GM12878 (cell line): ENCODE results near the gene KLC4. TPM values are rescaled to one million over a fixed set of nuclear protein-coding genes. Genes with fewer than 3 reads are reported as not detected.

Experiments used
- polyA plus RNA-seq, 11 experiments: library from polyadenylated mRNA; depleted of rRNA in 4 of 11; unstranded in 6 of 11; stranded (reverse) in 5 of 11; fragments of >200 nt; fragmentation: Nextera tagmentation in 4 of 11; fragmentation: Illumina TruSeq in 1 of 11; extraction: Ambion mirVana in 4 of 11; extraction: Trizol in 1 of 11; gene quantifications; 1 replicate in 1 of 11; 2 replicates in 10 of 11; pipeline versions ENCODE4 v1.2.1 to v1.2.3, GENCODE V29; 2011 to 2016; ENCODE audit warnings: inconsistent platforms in 2 of 11, missing spikeins in 2 of 11, low read depth in 1 of 11
- total RNA-seq, 4 experiments: library from RNA; depleted of rRNA in 3 of 4; stranded (reverse); fragments of >200 nt in 3 of 4; fragmentation: Illumina TruSeq in 1 of 4; extraction: Trizol in 1 of 4; gene quantifications; 2 replicates each; pipeline versions ENCODE4 v1.2.1 to v1.2.3, GENCODE V29; 2013 to 2021

Gene KLC4
- total and polyA plus RNA-seq, 10 of the 15 experiments (the other 5 are each of a cell fraction or from before 2014, with no cell fraction given): 0.90 to 13.4 (median 6.9) TPM

Other genes with a start within 250 kb of the KLC4 start
Only the 7 nearest of the 18 such genes appear.
- 34.3 and 36.2 TPM in 2 replicates for gene PPP2R5D, start 75.1 kb upstream of the KLC4 start, total RNA-seq (2014; rRNA removed)
- 23.8 and 24.7 TPM in 2 replicates for gene PPP2R5D, start 75.1 kb upstream of the KLC4 start, total RNA-seq (2014; rRNA removed; fragmentation: Illumina TruSeq; extraction: Trizol)
- gene PPP2R5D, start 75.1 kb upstream of the KLC4 start, total RNA-seq (2021): 29.5 and 31.0 TPM in 2 replicates
- gene PPP2R5D, start 75.1 kb upstream of the KLC4 start, polyA plus RNA-seq (2011; rRNA removed): 35.4 and 56.0 TPM in 2 replicates
- gene PPP2R5D, start 75.1 kb upstream of the KLC4 start, polyA plus RNA-seq (2014; fragmentation: Illumina TruSeq; extraction: Trizol): 59.0 and 68.0 TPM in 2 replicates
- gene PPP2R5D, start 75.1 kb upstream of the KLC4 start, polyA plus RNA-seq (2014; fragmentation: Nextera tagmentation; extraction: Ambion mirVana): 1 to 10 TPM; 1.5 to 1.6 TPM
- gene PPP2R5D, start 75.1 kb upstream of the KLC4 start, polyA plus RNA-seq (2014; rRNA removed): 29.4 and 29.7 TPM in 2 replicates
- gene PPP2R5D, start 75.1 kb upstream of the KLC4 start, polyA plus RNA-seq (2016; fragmentation: Nextera tagmentation; extraction: Ambion mirVana): 10 to 100 TPM; 42.6 to 43.4 TPM
- gene MEA1, start 45.7 kb upstream of the KLC4 start, total RNA-seq (2014; rRNA removed): 69.3 and 75.6 TPM in 2 replicates
- 100 and 102 TPM in 2 replicates for gene MEA1, start 45.7 kb upstream of the KLC4 start, total RNA-seq (2014; rRNA removed; fragmentation: Illumina TruSeq; extraction: Trizol)
- 53.2 and 59.1 TPM in 2 replicates for gene MEA1, start 45.7 kb upstream of the KLC4 start, total RNA-seq (2021)
- 67.7 and 87.3 TPM in 2 replicates for gene MEA1, start 45.7 kb upstream of the KLC4 start, polyA plus RNA-seq (2011; rRNA removed)
- gene MEA1, start 45.7 kb upstream of the KLC4 start, polyA plus RNA-seq (2014; fragmentation: Illumina TruSeq; extraction: Trizol): 97.2 and 113 TPM in 2 replicates
- 100 to 1,000 TPM in 1 of 2 experiments, 10 to 100 TPM in 1; 90.7 to 105 TPM for gene MEA1, start 45.7 kb upstream of the KLC4 start, polyA plus RNA-seq (2014; fragmentation: Nextera tagmentation; extraction: Ambion mirVana)
- gene MEA1, start 45.7 kb upstream of the KLC4 start, polyA plus RNA-seq (2014; rRNA removed): 69.9 and 76.1 TPM in 2 replicates
- 100 to 1,000 TPM; 136 to 148 TPM for gene MEA1, start 45.7 kb upstream of the KLC4 start, polyA plus RNA-seq (2016; fragmentation: Nextera tagmentation; extraction: Ambion mirVana)
- 79.1 and 86.1 TPM in 2 replicates for gene KLHDC3, start 45.4 kb upstream of the KLC4 start, total RNA-seq (2014; rRNA removed)
- gene KLHDC3, start 45.4 kb upstream of the KLC4 start, total RNA-seq (2014; rRNA removed; fragmentation: Illumina TruSeq; extraction: Trizol): 39.6 and 41.8 TPM in 2 replicates
- gene KLHDC3, start 45.4 kb upstream of the KLC4 start, total RNA-seq (2021): 65.7 and 67.2 TPM in 2 replicates
- gene KLHDC3, start 45.4 kb upstream of the KLC4 start, polyA plus RNA-seq (2011; rRNA removed): 33.1 and 53.1 TPM in 2 replicates
- 49.1 and 56.7 TPM in 2 replicates for gene KLHDC3, start 45.4 kb upstream of the KLC4 start, polyA plus RNA-seq (2014; fragmentation: Illumina TruSeq; extraction: Trizol)
- gene KLHDC3, start 45.4 kb upstream of the KLC4 start, polyA plus RNA-seq (2014; fragmentation: Nextera tagmentation; extraction: Ambion mirVana): 1 to 10 TPM; 2.4 to 8.9 TPM
- 54.1 and 57.0 TPM in 2 replicates for gene KLHDC3, start 45.4 kb upstream of the KLC4 start, polyA plus RNA-seq (2014; rRNA removed)
- gene KLHDC3, start 45.4 kb upstream of the KLC4 start, polyA plus RNA-seq (2016; fragmentation: Nextera tagmentation; extraction: Ambion mirVana): 100 to 1,000 TPM in 1 of 2 experiments, 10 to 100 TPM in 1; 99.7 to 102 TPM
- 74.6 and 83.6 TPM in 2 replicates for gene RRP36, start 38.0 kb upstream of the KLC4 start, total RNA-seq (2014; rRNA removed)
- gene RRP36, start 38.0 kb upstream of the KLC4 start, total RNA-seq (2014; rRNA removed; fragmentation: Illumina TruSeq; extraction: Trizol): 74.0 and 83.2 TPM in 2 replicates
- gene RRP36, start 38.0 kb upstream of the KLC4 start, total RNA-seq (2021): 59.8 and 61.7 TPM in 2 replicates
- 43.8 and 44.9 TPM in 2 replicates for gene RRP36, start 38.0 kb upstream of the KLC4 start, polyA plus RNA-seq (2011; rRNA removed)
- gene RRP36, start 38.0 kb upstream of the KLC4 start, polyA plus RNA-seq (2014; fragmentation: Illumina TruSeq; extraction: Trizol): 62.3 and 73.3 TPM in 2 replicates
- 10 to 100 TPM; 17.6 to 34.7 TPM for gene RRP36, start 38.0 kb upstream of the KLC4 start, polyA plus RNA-seq (2014; fragmentation: Nextera tagmentation; extraction: Ambion mirVana)
- gene RRP36, start 38.0 kb upstream of the KLC4 start, polyA plus RNA-seq (2014; rRNA removed): 66.1 and 75.9 TPM in 2 replicates
- 100 to 1,000 TPM; 100 to 101 TPM for gene RRP36, start 38.0 kb upstream of the KLC4 start, polyA plus RNA-seq (2016; fragmentation: Nextera tagmentation; extraction: Ambion mirVana)
- gene CUL7, start 5.8 kb upstream of the KLC4 start, total RNA-seq (2014; rRNA removed): 10.6 and 10.8 TPM in 2 replicates
- gene CUL7, start 5.8 kb upstream of the KLC4 start, total RNA-seq (2014; rRNA removed; fragmentation: Illumina TruSeq; extraction: Trizol): 6.0 TPM in 2 replicates
- gene CUL7, start 5.8 kb upstream of the KLC4 start, total RNA-seq (2021): 15.6 and 15.8 TPM in 2 replicates
- gene CUL7, start 5.8 kb upstream of the KLC4 start, polyA plus RNA-seq (2011; rRNA removed): 9.2 and 18.4 TPM in 2 replicates
- 4.6 and 7.3 TPM in 2 replicates for gene CUL7, start 5.8 kb upstream of the KLC4 start, polyA plus RNA-seq (2014; fragmentation: Illumina TruSeq; extraction: Trizol)
- gene CUL7, start 5.8 kb upstream of the KLC4 start, polyA plus RNA-seq (2014; fragmentation: Nextera tagmentation; extraction: Ambion mirVana): 1 to 10 TPM in 1 of 2 experiments, under 1 TPM in 1; 0.66 to 1.1 TPM
- gene CUL7, start 5.8 kb upstream of the KLC4 start, polyA plus RNA-seq (2014; rRNA removed): 12.8 and 14.1 TPM in 2 replicates
- 10 to 100 TPM; 11.0 to 11.1 TPM for gene CUL7, start 5.8 kb upstream of the KLC4 start, polyA plus RNA-seq (2016; fragmentation: Nextera tagmentation; extraction: Ambion mirVana)
- gene MRPL2, start 197 bp upstream of the KLC4 start, total RNA-seq (2014; rRNA removed): 33.2 and 34.8 TPM in 2 replicates
- 32.7 and 38.6 TPM in 2 replicates for gene MRPL2, start 197 bp upstream of the KLC4 start, total RNA-seq (2014; rRNA removed; fragmentation: Illumina TruSeq; extraction: Trizol)
- gene MRPL2, start 197 bp upstream of the KLC4 start, total RNA-seq (2021): 95.0 and 100 TPM in 2 replicates
- gene MRPL2, start 197 bp upstream of the KLC4 start, polyA plus RNA-seq (2011; rRNA removed): 19.7 and 44.5 TPM in 2 replicates
- 43.1 and 59.7 TPM in 2 replicates for gene MRPL2, start 197 bp upstream of the KLC4 start, polyA plus RNA-seq (2014; fragmentation: Illumina TruSeq; extraction: Trizol)
- 10 to 100 TPM; 29.7 to 42.1 TPM for gene MRPL2, start 197 bp upstream of the KLC4 start, polyA plus RNA-seq (2014; fragmentation: Nextera tagmentation; extraction: Ambion mirVana)
- gene MRPL2, start 197 bp upstream of the KLC4 start, polyA plus RNA-seq (2014; rRNA removed): 56.0 and 56.6 TPM in 2 replicates
- 100 to 1,000 TPM; 120 to 125 TPM for gene MRPL2, start 197 bp upstream of the KLC4 start, polyA plus RNA-seq (2016; fragmentation: Nextera tagmentation; extraction: Ambion mirVana)
- gene PTK7, start 16.7 kb downstream of the KLC4 start, total RNA-seq (2014; rRNA removed): 3.3 and 4.1 TPM in 2 replicates
- gene PTK7, start 16.7 kb downstream of the KLC4 start, total RNA-seq (2014; rRNA removed; fragmentation: Illumina TruSeq; extraction: Trizol): 2.1 and 2.7 TPM in 2 replicates
- 6.2 TPM in 2 replicates for gene PTK7, start 16.7 kb downstream of the KLC4 start, total RNA-seq (2021)
- 10.7 and 14.4 TPM in 2 replicates for gene PTK7, start 16.7 kb downstream of the KLC4 start, polyA plus RNA-seq (2011; rRNA removed)
- gene PTK7, start 16.7 kb downstream of the KLC4 start, polyA plus RNA-seq (2014; fragmentation: Illumina TruSeq; extraction: Trizol): 2.4 TPM in 2 replicates
- under 1 TPM in 1 of 2 experiments, not detected in 1; 0.18 TPM for gene PTK7, start 16.7 kb downstream of the KLC4 start, polyA plus RNA-seq (2014; fragmentation: Nextera tagmentation; extraction: Ambion mirVana)
- gene PTK7, start 16.7 kb downstream of the KLC4 start, polyA plus RNA-seq (2014; rRNA removed): 5.4 and 6.4 TPM in 2 replicates
- 1 to 10 TPM; 3.2 to 5.0 TPM for gene PTK7, start 16.7 kb downstream of the KLC4 start, polyA plus RNA-seq (2016; fragmentation: Nextera tagmentation; extraction: Ambion mirVana)